Mesenchymal stem cell (in vitro differentiated cells and primary cell): Measurements from ENCODE around the gene S100A7A.

Experiments used
- DNase-seq: peaks from one replicate; pipeline ENCODE4 v3.0.0-alpha.2; 2013
- H2AFZ ChIP-seq: one replicate; pipeline ENCODE4 v1.6.1; 2013; ENCODE audit warnings: low read depth, mild to moderate bottlenecking, control low read depth, inconsistent platforms, low read length, moderate library complexity
- H2AK5ac ChIP-seq: 2 replicates; pipeline ENCODE4 v1.6.1; 2013; ENCODE audit warnings: low read length, moderate library complexity, mild to moderate bottlenecking, inconsistent platforms; ENCODE audit not compliant: severe bottlenecking
- H2BK120ac ChIP-seq: one replicate; pipeline ENCODE4 v1.6.1; 2013; ENCODE audit warnings: low read depth, mild to moderate bottlenecking, inconsistent platforms, low read length, moderate library complexity
- H2BK12ac ChIP-seq, 2 experiments: one replicate each; pipeline ENCODE4 v1.6.1; 2013; ENCODE audit warnings: inconsistent platforms in 2 of 2, low read length in 2 of 2, mild to moderate bottlenecking in 2 of 2, moderate library complexity in 2 of 2, control low read depth in 1 of 2
- H2BK15ac ChIP-seq: one replicate; pipeline ENCODE4 v1.6.1; 2013; ENCODE audit warnings: mild to moderate bottlenecking, low read depth, inconsistent platforms; ENCODE audit not compliant: poor library complexity, severe bottlenecking
- H2BK5ac ChIP-seq: 2 replicates; pipeline ENCODE4 v1.6.1; 2013; ENCODE audit warnings: low read depth, mild to moderate bottlenecking, low read length, control low read depth, inconsistent platforms; ENCODE audit not compliant: poor library complexity, severe bottlenecking
- H3K14ac ChIP-seq, 2 experiments: one replicate each; pipeline ENCODE4 v1.6.1; 2013; ENCODE audit warnings: inconsistent platforms in 2 of 2, low read length in 2 of 2, control low read depth in 1 of 2, mild to moderate bottlenecking in 1 of 2, moderate library complexity in 1 of 2
- H3K18ac ChIP-seq, 2 experiments: one replicate each; pipeline ENCODE4 v1.6.1; 2013; ENCODE audit warnings: inconsistent platforms in 2 of 2, low read length in 2 of 2, control low read depth in 1 of 2, low read depth in 1 of 2, mild to moderate bottlenecking in 1 of 2
- H3K23ac ChIP-seq, 2 experiments: one replicate each; pipeline ENCODE4 v1.6.1; 2013; ENCODE audit warnings: inconsistent platforms in 2 of 2, low read length in 2 of 2, mild to moderate bottlenecking in 2 of 2, moderate library complexity in 2 of 2, control low read depth in 1 of 2
- H3K27ac ChIP-seq: 2 replicates; pipeline ENCODE4 v1.5.1; 2013; ENCODE audit warnings: mild to moderate bottlenecking, moderate library complexity, low read length, control low read depth, inconsistent platforms; ENCODE audit not compliant: poor library complexity, severe bottlenecking
- H3K27me3 ChIP-seq, 2 experiments: 2 replicates each; pipeline versions ENCODE4 v1.6.1 to v1.7.0; 2013; ENCODE audit warnings: low read length in 2 of 2, mild to moderate bottlenecking in 2 of 2, moderate library complexity in 2 of 2, control low read depth in 1 of 2, inconsistent platforms in 1 of 2; ENCODE audit not compliant: control insufficient read depth in 1 of 2, insufficient read depth in 1 of 2
- H3K36me3 ChIP-seq, 2 experiments: 2 replicates each; pipeline versions ENCODE4 v1.6.1 to v1.7.0; 2013; ENCODE audit warnings: low read length in 2 of 2, control low read depth in 1 of 2, inconsistent platforms in 1 of 2, low read depth in 1 of 2, mild to moderate bottlenecking in 1 of 2; ENCODE audit not compliant: insufficient read depth in 2 of 2, control insufficient read depth in 1 of 2
- H3K4ac ChIP-seq, 2 experiments: one replicate each; pipeline ENCODE4 v1.6.1; 2013; ENCODE audit warnings: inconsistent platforms in 2 of 2, low read length in 2 of 2, mild to moderate bottlenecking in 2 of 2, moderate library complexity in 2 of 2, control low read depth in 1 of 2, low read depth in 1 of 2
- H3K4me1 ChIP-seq: 2 replicates; pipeline ENCODE4 v1.6.1; 2013; ENCODE audit warnings: low read depth, low read length, control low read depth; ENCODE audit not compliant: control insufficient read depth, insufficient read depth
- H3K4me2 ChIP-seq: 2 replicates; pipeline ENCODE4 v1.6.1; 2013; ENCODE audit warnings: low read length, mild to moderate bottlenecking, inconsistent platforms; ENCODE audit not compliant: poor library complexity, severe bottlenecking
- H3K4me3 ChIP-seq, 2 experiments: 2 replicates each; pipeline versions ENCODE4 v1.5.1 to v1.7.0; 2013; ENCODE audit warnings: low read length in 2 of 2, mild to moderate bottlenecking in 2 of 2, control low read depth in 1 of 2, low read depth in 1 of 2; ENCODE audit not compliant: insufficient read depth in 1 of 2
- H3K79me1 ChIP-seq: replicated peaks from 2 replicates; pipeline ENCODE4 v1.6.1; 2013; ENCODE audit warnings: mild to moderate bottlenecking, control low read depth, low read length, inconsistent platforms; ENCODE audit not compliant: poor library complexity, severe bottlenecking
- H3K9ac ChIP-seq: 2 replicates; pipeline ENCODE4 v1.7.0; 2013; ENCODE audit warnings: mild to moderate bottlenecking, low read length, moderate library complexity
- H3K9me3 ChIP-seq: 2 replicates; pipeline ENCODE4 v1.7.0; 2013; ENCODE audit warnings: mild to moderate bottlenecking, low read length; ENCODE audit not compliant: control insufficient read depth
- H4K8ac ChIP-seq: one replicate; pipeline ENCODE4 v1.6.1; 2013; ENCODE audit warnings: inconsistent platforms, mild to moderate bottlenecking, low read length, moderate library complexity
- H4K91ac ChIP-seq: one replicate; pipeline ENCODE4 v1.6.1; 2013; ENCODE audit warnings: mild to moderate bottlenecking, low read length, inconsistent platforms
- WGBS: methylation state at CpG from one replicate; pipeline ENCODE4 v1.1.7; 2013; ENCODE audit warnings: mixed read lengths; 5-methylcytosine and 5-hydroxymethylcytosine counted together

S100A7A gene

GRCh38 chr1:153431427-153431826 lies 15.1 kb downstream of the S100A7A start:
- no peaks in the 10 kb centered on the region for H3K36me3 ChIP-seq
- peaks cover 0 to 73% of the 10 kb centered on the region in 2 experiments for H3K27me3 ChIP-seq
- H2BK12ac ChIP-seq: no peak overlapping the region
- H3K27ac ChIP-seq: no peak overlapping the region
- H3K4me3 ChIP-seq: no peak overlapping the region
- no peak overlapping the region for H2BK15ac ChIP-seq
- no peak overlapping the region for H4K91ac ChIP-seq
- no peak overlapping the region for H3K18ac ChIP-seq
- 93% methylated on average over 2 of the region's 3 CpGs for WGBS
- no peak overlapping the region for H3K14ac ChIP-seq
- no peak overlapping the region for H4K8ac ChIP-seq
- no peak overlapping the region for H2AK5ac ChIP-seq
- no peak overlapping the region for H3K4ac ChIP-seq
- H3K79me1 ChIP-seq: no peaks in the 10 kb centered on the region
- H2AFZ ChIP-seq: no peak overlapping the region
- H3K9me3 ChIP-seq: no peaks in the 10 kb centered on the region
- H3K4me1 ChIP-seq: peaks cover 2% of the 10 kb centered on the region
- no peak overlapping the region for H3K9ac ChIP-seq
- H3K23ac ChIP-seq: no peak overlapping the region
- no peak for DNase-seq
- H2BK5ac ChIP-seq: no peak overlapping the region
- H3K4me2 ChIP-seq: no peak overlapping the region
- no peak overlapping the region for H2BK120ac ChIP-seq

GRCh38 chr1:153431928-153432327 lies 15.6 kb downstream of the S100A7A start:
- H3K14ac ChIP-seq: no peak overlapping the region
- H2AFZ ChIP-seq: no peak overlapping the region
- no peak overlapping the region for H4K8ac ChIP-seq
- no peak overlapping the region for H3K23ac ChIP-seq
- no peak overlapping the region for H3K18ac ChIP-seq
- no peak overlapping the region for H3K27ac ChIP-seq
- H3K4me3 ChIP-seq: no peak overlapping the region
- no peak overlapping the region for H2BK120ac ChIP-seq
- no peaks in the 10 kb centered on the region for H3K36me3 ChIP-seq
- peaks cover 2% of the 10 kb centered on the region for H3K4me1 ChIP-seq
- no peak overlapping the region for H2AK5ac ChIP-seq
- no peak overlapping the region for H3K4me2 ChIP-seq
- H2BK5ac ChIP-seq: no peak overlapping the region
- no peaks in the 10 kb centered on the region for H3K9me3 ChIP-seq
- DNase-seq: no peak
- H3K79me1 ChIP-seq: no peaks in the 10 kb centered on the region
- no peak overlapping the region for H2BK15ac ChIP-seq
- 48% methylated on average over 4 of the region's 4 CpGs for WGBS
- H3K4ac ChIP-seq: no peak overlapping the region
- H2BK12ac ChIP-seq: no peak overlapping the region
- no peak overlapping the region for H4K91ac ChIP-seq
- H3K9ac ChIP-seq: no peak overlapping the region
- H3K27me3 ChIP-seq: peaks cover 0 to 73% of the 10 kb centered on the region in 2 experiments

GRCh38 chr1:153432874-153433681 lies 16.8 kb downstream of the S100A7A start:
- Histone ChIP-seq H3K27me3 (peaks cover 0 to 82% of the 10 kb centered on the region in 2 experiments), H3K9me3 (no peaks in the 10 kb centered on the region), H3K4me3 (no peak overlapping the region), H3K23ac (no peak overlapping the region), H3K14ac (no peak overlapping the region), H3K4me1 (peaks cover 2% of the 10 kb centered on the region), H2BK12ac (no peak overlapping the region), H2BK5ac (no peak overlapping the region), H2BK15ac (no peak overlapping the region), H3K36me3 (no peaks in the 10 kb centered on the region), H4K8ac (no peak overlapping the region), H3K9ac (no peak overlapping the region), H2AK5ac (no peak overlapping the region), H3K27ac (no peak overlapping the region), H4K91ac (no peak overlapping the region), H3K4ac (no peak overlapping the region), H2BK120ac (no peak overlapping the region), H3K18ac (no peak overlapping the region), H2AFZ (no peak overlapping the region), H3K79me1 (no peaks in the 10 kb centered on the region), H3K4me2 (no peak overlapping the region)
- WGBS: 75% methylated on average over 9 of the region's 9 CpGs
- DNase-seq: no peak

GRCh38 chr1:153434746-153435455 lies 18.6 kb downstream of the S100A7A start:
- no peak overlapping the region for H3K18ac ChIP-seq
- H3K23ac ChIP-seq: no peak overlapping the region
- H3K9ac ChIP-seq: no peak overlapping the region
- H3K36me3 ChIP-seq: no peaks in the 10 kb centered on the region
- WGBS: 82% methylated on average over 11 of the region's 11 CpGs
- H3K14ac ChIP-seq: no peak overlapping the region
- H3K9me3 ChIP-seq: no peaks in the 10 kb centered on the region
- no peak overlapping the region for H4K8ac ChIP-seq
- H2BK120ac ChIP-seq: no peak overlapping the region
- no peak overlapping the region for H2AFZ ChIP-seq
- no peaks in the 10 kb centered on the region for H3K79me1 ChIP-seq
- no peak overlapping the region for H3K4me2 ChIP-seq
- no peak overlapping the region for H4K91ac ChIP-seq
- DNase-seq: no peak
- H2BK12ac ChIP-seq: no peak overlapping the region
- no peak overlapping the region for H2BK15ac ChIP-seq
- no peak overlapping the region for H2BK5ac ChIP-seq
- no peak overlapping the region for H3K27ac ChIP-seq
- H3K4ac ChIP-seq: no peak overlapping the region
- H3K4me3 ChIP-seq: no peak overlapping the region
- no peak overlapping the region for H2AK5ac ChIP-seq
- H3K4me1 ChIP-seq: peaks cover 2% of the 10 kb centered on the region
- H3K27me3 ChIP-seq: peaks cover 0 to 79% of the 10 kb centered on the region in 2 experiments
